Epithelial cell of prostate (primary cell): ENCODE data around the gene HTR4.

ENCODE experiments used
- DNase-seq: peaks from one replicate; pipeline ENCODE4 v3.0.0-alpha.2; 2011; ENCODE audit warnings: low read depth, low spot score
- H3K27ac ChIP-seq: fragments of 450-650 bp; 2 replicates; pipeline ENCODE4 v1.5.1; 2017; ENCODE audit warnings: mild to moderate bottlenecking

Gene HTR4

DNA sequence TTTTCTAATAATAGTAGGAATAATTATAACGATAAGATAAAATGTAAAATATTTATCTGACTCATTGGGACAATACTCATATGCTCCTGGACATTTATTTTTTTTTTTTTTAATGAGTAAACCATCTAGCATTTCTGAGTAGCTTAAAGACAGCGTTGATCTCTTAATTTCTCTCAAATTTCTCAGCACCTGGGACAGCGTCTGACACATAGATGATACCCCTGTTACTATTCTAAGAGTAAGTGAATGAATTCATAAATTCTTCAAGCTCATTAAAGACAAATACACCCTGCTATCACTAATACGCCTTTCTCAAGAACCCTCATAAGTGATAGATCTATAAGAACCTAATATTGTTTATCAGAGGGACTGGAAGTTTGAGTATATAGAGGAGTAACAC is 12.0 kb upstream of the HTR4 start:
- no peak for DNase-seq

DNA sequence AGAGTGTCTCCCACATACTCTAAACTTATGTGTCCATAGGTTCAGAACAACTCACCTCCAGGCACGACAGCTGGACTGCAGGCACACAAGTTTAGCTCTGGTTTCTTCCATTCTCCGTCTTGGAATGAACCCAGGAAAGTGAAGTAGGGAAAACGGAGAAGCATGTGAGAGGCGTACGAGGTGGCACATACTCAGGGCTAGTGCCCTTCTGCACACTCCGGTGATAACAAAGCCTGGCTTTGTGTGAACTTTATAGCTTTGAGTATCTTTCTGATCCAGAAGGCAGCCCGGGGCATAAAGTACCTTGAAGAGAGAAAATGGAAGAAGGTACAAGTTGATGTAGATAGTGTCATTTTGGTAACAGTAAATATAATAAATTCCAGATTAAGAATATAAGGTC is 11.1 kb upstream of the HTR4 start:
- no peak for DNase-seq
- H3K27ac ChIP-seq: no peak overlapping the region

More for the DNA sequence above, 12.0 kb upstream of the HTR4 start:
- H3K27ac ChIP-seq: no peak overlapping the region

DNA sequence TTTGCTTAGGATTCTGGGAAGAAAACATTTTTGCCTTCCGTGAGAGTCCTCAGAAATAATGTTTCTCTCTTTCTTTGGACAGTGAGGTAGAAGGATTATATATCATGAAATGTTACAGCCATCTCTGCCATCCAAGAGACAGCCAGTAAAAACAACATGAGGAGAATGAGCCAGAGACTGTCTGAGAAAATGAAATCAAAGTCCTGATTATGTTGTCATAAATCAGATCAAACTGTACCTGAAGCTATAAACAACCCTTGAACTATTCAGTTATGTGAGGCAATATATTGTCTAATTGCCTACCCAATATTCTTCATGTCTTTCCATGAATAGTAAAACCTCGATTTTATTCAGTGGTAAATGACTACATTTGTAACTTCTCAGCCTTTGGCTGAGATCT is 9.2 kb upstream of the HTR4 start:
- DNase-seq: no peak
- H3K27ac ChIP-seq: no peak overlapping the region

DNA sequence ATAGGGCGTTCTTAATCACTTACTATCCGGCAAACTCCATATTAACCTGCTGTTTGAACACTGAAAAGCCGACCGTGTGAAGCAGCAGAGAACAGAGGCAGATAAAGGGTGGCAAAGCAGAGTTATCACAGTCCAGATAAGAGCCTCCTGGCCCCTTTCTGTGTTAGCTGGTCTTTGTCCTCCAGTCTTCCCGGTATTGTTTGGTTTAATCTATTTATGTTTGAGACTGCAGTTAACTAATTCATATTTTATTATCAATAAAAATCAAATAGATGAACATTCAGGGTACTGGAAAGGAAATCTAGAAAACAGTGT is 6.0 kb upstream of the HTR4 start:
- no peak overlapping the region for H3K27ac ChIP-seq
- no peak for DNase-seq

DNA sequence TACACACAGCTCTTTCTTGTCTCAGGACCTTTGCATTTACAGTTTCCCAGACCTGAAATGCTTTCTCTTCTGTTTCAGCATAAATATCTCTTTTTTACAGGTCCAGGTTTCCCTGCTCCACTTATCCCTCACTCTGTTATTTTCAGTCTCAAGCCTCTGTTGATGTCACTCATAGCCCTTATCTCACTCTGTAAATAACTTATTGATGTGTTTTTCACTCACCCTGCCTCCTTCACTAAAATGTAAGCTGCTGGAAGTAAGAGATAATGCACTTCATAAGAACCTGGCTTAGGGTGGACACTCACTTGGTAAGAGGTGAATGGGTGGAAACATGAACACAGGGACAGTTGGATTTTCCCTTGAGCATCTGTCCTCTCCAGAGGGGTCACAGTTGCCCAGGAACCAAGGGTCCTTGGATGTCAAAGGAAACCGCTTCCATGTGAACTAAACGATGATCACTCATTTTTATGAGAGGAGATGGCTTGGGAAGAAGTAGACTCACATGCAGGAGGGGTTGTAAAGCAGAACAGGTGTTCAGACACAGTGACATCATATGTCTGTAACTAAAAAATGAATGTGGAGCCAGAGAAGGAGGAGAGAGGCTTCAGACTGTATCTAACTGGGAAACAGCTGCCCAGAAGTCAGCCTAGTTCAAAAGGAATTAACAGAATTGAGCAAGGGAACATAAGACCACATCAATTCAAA is 5.5 kb upstream of the HTR4 start:
- DNase-seq: no peak
- no peak overlapping the region for H3K27ac ChIP-seq

DNA sequence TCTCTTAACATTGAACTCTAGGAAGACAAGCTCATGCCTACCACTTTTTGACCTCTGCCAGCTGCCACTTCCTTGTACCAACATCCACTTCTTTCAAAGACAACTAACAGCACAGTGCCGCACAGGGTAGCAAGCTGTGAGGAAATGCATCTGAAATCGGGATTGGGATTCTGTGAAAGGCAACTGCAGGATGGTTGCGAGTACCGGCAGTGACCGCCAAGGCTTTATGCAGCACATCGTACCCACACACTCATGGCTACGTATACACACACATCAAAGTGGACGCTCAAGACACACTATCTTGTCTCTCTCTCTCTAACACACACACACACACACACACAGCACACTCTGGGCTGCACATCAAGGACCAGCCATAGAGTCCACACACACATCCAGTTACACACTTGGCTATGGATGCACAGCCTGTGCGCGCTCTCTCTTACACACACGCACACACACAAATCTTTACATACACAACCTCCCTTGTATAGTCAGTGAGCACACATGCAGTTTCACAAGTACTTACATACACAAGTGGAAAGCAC is 964 bp downstream of the HTR4 start:
- H3K27ac ChIP-seq: no peak overlapping the region
- DNase-seq: no peak

GRCh38 chr5:148651528-148651927 is 2.8 kb downstream of the HTR4 start:
- no peak overlapping the region for H3K27ac ChIP-seq
- DNase-seq: no peak

- no peak overlapping the region for H3K27ac ChIP-seq
- DNase-seq: no peak
Measured at GRCh38 chr5:148645527-148645926, 8.8 kb downstream of the HTR4 start.

DNA sequence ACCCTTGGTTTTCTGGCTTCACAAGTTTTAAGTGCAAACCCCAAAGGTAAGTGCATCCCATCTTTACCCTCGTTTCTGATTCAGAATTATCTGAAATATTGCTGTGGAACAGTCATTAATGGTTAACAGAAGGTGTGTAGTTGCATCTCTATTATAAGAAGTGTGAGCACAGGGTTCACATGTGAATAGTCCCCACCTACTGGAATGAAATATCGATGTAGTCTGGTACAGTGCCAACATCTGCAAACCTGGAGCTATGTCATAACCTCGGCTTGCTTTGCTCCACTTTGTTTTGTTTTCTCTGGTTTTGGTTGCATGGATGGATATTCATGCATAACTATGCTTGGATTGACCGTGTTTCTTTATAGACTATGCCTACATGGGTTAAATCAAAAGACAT is 12.6 kb downstream of the HTR4 start:
- DNase-seq: no peak
- no peak overlapping the region for H3K27ac ChIP-seq

DNA sequence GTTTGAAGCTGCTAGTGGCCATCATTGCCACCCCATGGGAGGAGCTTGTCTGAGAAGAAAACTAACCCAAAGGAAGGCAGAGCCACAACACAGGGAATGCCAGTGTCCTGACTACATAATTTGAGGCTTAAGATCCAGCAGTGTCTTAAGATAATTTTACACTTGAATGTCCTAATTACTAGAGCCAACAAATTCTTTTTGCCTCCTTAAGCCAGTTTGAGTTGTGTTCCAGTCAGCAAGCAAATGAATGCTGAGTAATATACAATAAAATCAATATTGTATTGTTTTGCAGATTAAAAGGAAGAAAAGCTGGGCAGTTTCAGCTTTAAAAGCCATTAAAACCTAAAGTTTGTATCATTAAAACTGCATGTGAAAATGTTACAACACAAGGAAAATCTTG is 13.9 kb downstream of the HTR4 start:
- DNase-seq: no peak
- no peak overlapping the region for H3K27ac ChIP-seq

GRCh38 chr5:148639081-148639480 is 15.2 kb downstream of the HTR4 start:
- DNase-seq: no peak
- H3K27ac ChIP-seq: no peak overlapping the region

GRCh38 chr5:148636353-148636752 is 18.0 kb downstream of the HTR4 start:
- no peak for DNase-seq
- no peak overlapping the region for H3K27ac ChIP-seq

GRCh38 chr5:148635321-148636083 is 18.8 kb downstream of the HTR4 start:
- no peak overlapping the region for H3K27ac ChIP-seq
- DNase-seq: no peak

DNA sequence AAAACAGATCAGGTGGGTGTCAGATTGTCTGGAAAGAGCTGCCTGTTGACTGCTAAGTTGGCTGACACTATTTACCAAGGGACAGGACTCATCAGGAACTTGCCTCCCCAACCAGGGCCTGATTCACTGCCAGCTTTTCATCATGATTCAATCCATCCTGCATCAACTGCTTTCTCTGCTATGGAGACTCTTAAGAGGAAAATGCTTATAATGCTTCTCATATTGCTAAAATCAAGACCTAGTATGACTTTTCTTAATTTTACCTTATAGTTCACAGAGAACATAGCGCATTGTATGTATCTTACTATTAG is 21.3 kb downstream of the HTR4 start:
- no peak for DNase-seq
- no peak overlapping the region for H3K27ac ChIP-seq

GRCh38 chr5:148632255-148633066 is 21.9 kb downstream of the HTR4 start:
- no peak for DNase-seq
- no peak overlapping the region for H3K27ac ChIP-seq

GRCh38 chr5:148626986-148627385 is 27.3 kb downstream of the HTR4 start:
- DNase-seq: no peak
- no peak overlapping the region for H3K27ac ChIP-seq

DNA sequence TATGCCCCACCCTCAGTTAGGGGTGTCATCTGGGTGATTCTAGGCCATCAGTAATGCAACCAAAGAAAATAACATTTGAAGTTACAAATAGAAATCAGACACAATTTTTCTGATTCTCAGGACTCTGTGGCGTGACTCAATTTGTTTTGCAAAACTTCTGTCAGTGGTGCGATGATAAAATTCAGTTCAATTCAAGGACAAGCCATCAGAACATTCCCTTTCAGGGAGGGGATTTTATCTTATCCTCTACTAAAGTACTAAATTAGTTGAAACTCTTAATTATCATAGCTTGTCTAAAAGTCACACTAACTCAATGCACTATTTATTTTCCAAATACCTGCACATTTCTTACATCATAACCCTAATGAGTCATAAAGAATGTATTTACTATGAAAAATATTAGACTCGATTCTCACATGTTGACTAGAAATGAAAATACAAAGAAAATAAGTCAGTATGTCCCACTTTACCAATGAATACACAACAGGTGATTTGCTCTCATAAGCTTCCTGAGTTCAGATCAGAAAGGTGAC is 28.2 kb downstream of the HTR4 start:
- H3K27ac ChIP-seq: no peak overlapping the region
- no peak for DNase-seq

DNA sequence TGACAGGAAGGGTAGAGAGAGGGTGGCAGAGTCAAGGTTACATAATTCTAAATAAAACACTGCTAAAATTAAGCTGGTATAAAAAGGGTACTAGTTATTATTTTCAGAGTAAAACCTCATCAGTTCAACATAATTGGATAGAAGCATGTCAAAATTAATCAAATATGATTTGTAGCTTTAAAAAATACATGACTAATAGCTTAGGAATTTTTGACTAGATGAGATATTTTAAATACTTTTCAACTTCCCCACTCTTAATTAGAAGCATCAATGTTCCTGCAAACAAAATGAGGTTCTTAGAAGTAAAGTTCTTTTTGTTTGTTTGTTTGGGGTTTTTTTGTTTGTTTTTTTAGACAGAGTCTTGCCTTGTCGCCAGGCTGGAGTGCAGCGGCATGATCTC is 29.1 kb downstream of the HTR4 start:
- no peak for DNase-seq
- H3K27ac ChIP-seq: no peak overlapping the region

DNA sequence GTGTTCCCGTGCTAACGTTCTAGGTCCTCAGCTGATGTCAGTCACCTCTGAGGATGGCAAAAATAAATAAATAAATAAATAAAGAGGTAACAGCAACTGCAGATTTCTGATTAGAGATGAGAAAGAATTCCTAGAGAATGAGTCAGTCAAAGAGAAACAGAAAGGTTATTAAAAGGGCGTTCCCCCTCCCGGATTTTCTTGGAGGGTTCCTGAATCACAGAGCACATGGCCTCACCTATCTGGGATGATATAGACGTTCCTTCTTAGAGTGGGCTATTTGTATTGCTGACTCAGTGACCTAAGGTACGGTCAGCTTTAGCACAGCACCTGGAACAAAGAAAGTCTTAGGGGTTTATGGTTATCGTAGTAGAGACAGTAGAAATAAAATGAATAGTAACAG is 30.6 kb downstream of the HTR4 start:
- no peak for DNase-seq
- no peak overlapping the region for H3K27ac ChIP-seq

DNA sequence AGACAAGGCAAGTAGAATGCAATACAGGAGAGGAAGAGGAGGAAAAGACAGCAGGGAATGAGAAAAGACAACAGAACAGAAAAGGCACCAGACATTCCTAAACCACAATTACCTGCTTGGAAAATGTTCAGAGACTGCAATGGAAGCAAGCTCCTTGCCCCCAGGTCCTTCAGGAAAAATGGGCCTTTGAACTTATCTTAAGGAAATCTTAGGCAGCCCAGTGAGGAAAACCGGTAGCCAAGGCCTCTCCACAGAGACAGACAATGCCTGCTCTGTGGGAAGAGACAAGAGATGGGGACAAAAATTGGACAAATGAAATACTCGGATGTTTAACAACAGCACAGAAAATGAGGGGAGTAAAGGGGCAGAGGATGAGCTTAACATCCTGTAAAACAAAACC is 31.2 kb downstream of the HTR4 start:
- no peak for DNase-seq
- H3K27ac ChIP-seq: no peak overlapping the region

DNA sequence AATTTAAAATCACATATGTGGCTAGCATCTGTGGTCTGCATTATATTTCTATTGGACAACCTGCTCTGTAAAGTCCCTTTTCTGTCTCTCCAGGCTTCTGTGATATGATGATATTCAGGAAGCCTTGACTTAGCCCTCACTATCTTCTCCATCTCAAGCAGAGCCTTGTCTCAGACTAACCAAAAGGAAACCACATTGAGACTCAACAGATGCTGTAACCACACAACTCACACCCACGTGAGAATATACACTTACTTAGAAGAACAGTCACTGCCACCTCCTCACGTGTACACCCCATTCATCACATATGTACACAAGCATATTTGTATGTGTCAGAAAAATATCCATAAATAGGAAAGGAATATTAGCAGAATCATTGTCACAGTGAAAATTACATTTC is 33.6 kb downstream of the HTR4 start:
- DNase-seq: no peak
- no peak overlapping the region for H3K27ac ChIP-seq
